Measurements from ENCODE around the gene MRAS. TPM values are rescaled to one million over a fixed set of nuclear protein-coding genes. Genes with fewer than 3 reads are reported as not detected.

The MRAS gene
- total and polyA plus RNA-seq, 5 donors from 2014 or later, result not detected

- Mint-ChIP-seq H3K4me3 (no peak overlapping the region), H3K4me1 (no peaks in the 10 kb centered on the region), H3K27ac (no peak overlapping the region), H3K27me3 (no peaks in the 10 kb centered on the region), H3K36me3 (no peaks in the 10 kb centered on the region), H3K9me3 (peaks cover 0 to 2% (median 0%) of the 10 kb centered on the region in 7 donors)
- Histone ChIP-seq H3K27me3 (ENCODE audit: control insufficient read depth, insufficient read depth, low read length) (no peaks in the 10 kb centered on the region), H3K9me3 (ENCODE audit: control insufficient read depth in 2 of 2, low read length in 2 of 2) (no peaks in the 10 kb centered on the region), H3K27ac (ENCODE audit: insufficient read depth, low read length, poor library complexity, severe bottlenecking) (no peak overlapping the region), H3K4me3 (ENCODE audit: low read depth, low read length) (no peak overlapping the region), H3K36me3 (ENCODE audit: control insufficient read depth, insufficient read depth, low read length) (no peaks in the 10 kb centered on the region), H3K4me1 (ENCODE audit: control insufficient read depth, insufficient read depth, low read length, poor library complexity, severe bottlenecking) (no peaks in the 10 kb centered on the region)
- DNase-seq (no peak), ATAC-seq (ENCODE audit: low read depth in 2 of 2) (no peak)
Observed at GRCh38 chr3:138377804-138378203, 29.4 kb downstream of the MRAS start.

GRCh38 chr3:138378331-138378730 lies 30.0 kb downstream of the MRAS start:
- Mint-ChIP-seq H3K27me3 (no peaks in the 10 kb centered on the region), H3K4me1 (no peaks in the 10 kb centered on the region), H3K9me3 (peaks cover 0 to 2% (median 0%) of the 10 kb centered on the region in 7 donors), H3K27ac (no peak overlapping the region), H3K36me3 (no peaks in the 10 kb centered on the region), H3K4me3 (no peak overlapping the region)
- Histone ChIP-seq H3K4me1 (ENCODE audit: control insufficient read depth, insufficient read depth, low read length, poor library complexity, severe bottlenecking) (no peaks in the 10 kb centered on the region), H3K9me3 (ENCODE audit: control insufficient read depth in 2 of 2, low read length in 2 of 2) (no peaks in the 10 kb centered on the region), H3K4me3 (ENCODE audit: low read depth, low read length) (no peak overlapping the region), H3K36me3 (ENCODE audit: control insufficient read depth, insufficient read depth, low read length) (no peaks in the 10 kb centered on the region), H3K27me3 (ENCODE audit: control insufficient read depth, insufficient read depth, low read length) (no peaks in the 10 kb centered on the region), H3K27ac (ENCODE audit: insufficient read depth, low read length, poor library complexity, severe bottlenecking) (no peak overlapping the region)
- ATAC-seq (ENCODE audit: low read depth in 2 of 2) (no peak), DNase-seq (no peak)

GRCh38 chr3:138378990-138379389 lies 30.6 kb downstream of the MRAS start:
- no peaks in the 10 kb centered on the region for H3K9me3 ChIP-seq (ENCODE audit: control insufficient read depth in 2 of 2, low read length in 2 of 2)

GRCh38 chr3:138381413-138381901 lies 33.1 kb downstream of the MRAS start:
- Histone ChIP-seq H3K27ac (ENCODE audit: insufficient read depth, low read length, poor library complexity, severe bottlenecking) (no peak overlapping the region), H3K4me1 (ENCODE audit: control insufficient read depth, insufficient read depth, low read length, poor library complexity, severe bottlenecking) (no peaks in the 10 kb centered on the region), H3K36me3 (ENCODE audit: control insufficient read depth, insufficient read depth, low read length) (no peaks in the 10 kb centered on the region), H3K4me3 (ENCODE audit: low read depth, low read length) (no peak overlapping the region), H3K27me3 (ENCODE audit: control insufficient read depth, insufficient read depth, low read length) (no peaks in the 10 kb centered on the region), H3K9me3 (ENCODE audit: control insufficient read depth in 2 of 2, low read length in 2 of 2) (no peaks in the 10 kb centered on the region)
- peaks cover 9% of the 10 kb centered on the region for H3K27me3 Mint-ChIP-seq
- H3K4me3 Mint-ChIP-seq, result no peak overlapping the region
- no peaks in the 10 kb centered on the region for H3K4me1 Mint-ChIP-seq
- H3K27ac Mint-ChIP-seq, result no peak overlapping the region
- DNase-seq (no peak), ATAC-seq (ENCODE audit: low read depth in 2 of 2) (no peak)
- peaks cover 0 to 1% (median 0%) of the 10 kb centered on the region in 7 donors for H3K9me3 Mint-ChIP-seq
- H3K36me3 Mint-ChIP-seq, result no peaks in the 10 kb centered on the region

More at GRCh38 chr3:138378990-138379389, 30.6 kb downstream of the MRAS start:
- no peaks in the 10 kb centered on the region for H3K36me3 ChIP-seq (ENCODE audit: control insufficient read depth, insufficient read depth, low read length)
- no peak overlapping the region for H3K4me3 ChIP-seq (ENCODE audit: low read depth, low read length)
- no peak overlapping the region for H3K27ac ChIP-seq (ENCODE audit: insufficient read depth, low read length, poor library complexity, severe bottlenecking)
- H3K27ac Mint-ChIP-seq, result no peak overlapping the region
- no peaks in the 10 kb centered on the region for H3K27me3 ChIP-seq (ENCODE audit: control insufficient read depth, insufficient read depth, low read length)
- no peak for DNase-seq
- no peak for ATAC-seq (ENCODE audit: low read depth in 2 of 2)
- H3K4me1 ChIP-seq (ENCODE audit: control insufficient read depth, insufficient read depth, low read length, poor library complexity, severe bottlenecking), result no peaks in the 10 kb centered on the region
- no peaks in the 10 kb centered on the region for H3K4me1 Mint-ChIP-seq
- peaks cover 4% of the 10 kb centered on the region for H3K27me3 Mint-ChIP-seq
- no peaks in the 10 kb centered on the region for H3K36me3 Mint-ChIP-seq
- H3K4me3 Mint-ChIP-seq, result no peak overlapping the region
- H3K9me3 Mint-ChIP-seq, result peaks cover 0 to 2% (median 0%) of the 10 kb centered on the region in 7 donors

GRCh38 chr3:138381950-138382715 lies 33.8 kb downstream of the MRAS start:
- Mint-ChIP-seq H3K4me3 (no peak overlapping the region), H3K36me3 (no peaks in the 10 kb centered on the region), H3K9me3 (peaks cover 0 to 1% (median 0%) of the 10 kb centered on the region in 7 donors), H3K27ac (no peak overlapping the region), H3K4me1 (no peaks in the 10 kb centered on the region), H3K27me3 (peaks cover 9% of the 10 kb centered on the region)
- DNase-seq, result no peak
- Histone ChIP-seq H3K4me3 (ENCODE audit: low read depth, low read length) (no peak overlapping the region), H3K4me1 (ENCODE audit: control insufficient read depth, insufficient read depth, low read length, poor library complexity, severe bottlenecking) (no peaks in the 10 kb centered on the region), H3K27me3 (ENCODE audit: control insufficient read depth, insufficient read depth, low read length) (no peaks in the 10 kb centered on the region), H3K36me3 (ENCODE audit: control insufficient read depth, insufficient read depth, low read length) (no peaks in the 10 kb centered on the region), H3K27ac (ENCODE audit: insufficient read depth, low read length, poor library complexity, severe bottlenecking) (no peak overlapping the region), H3K9me3 (ENCODE audit: control insufficient read depth in 2 of 2, low read length in 2 of 2) (no peaks in the 10 kb centered on the region)
- ATAC-seq (ENCODE audit: low read depth in 2 of 2), result no peak

GRCh38 chr3:138383715-138384465 lies 35.5 kb downstream of the MRAS start:
- H3K27ac Mint-ChIP-seq, result no peak overlapping the region
- H3K36me3 Mint-ChIP-seq, result no peaks in the 10 kb centered on the region
- no peak overlapping the region for H3K4me3 Mint-ChIP-seq
- H3K4me3 ChIP-seq (ENCODE audit: low read depth, low read length), result no peak overlapping the region
- no peak overlapping the region for H3K27ac ChIP-seq (ENCODE audit: insufficient read depth, low read length, poor library complexity, severe bottlenecking)
- no peaks in the 10 kb centered on the region for H3K9me3 ChIP-seq (ENCODE audit: control insufficient read depth in 2 of 2, low read length in 2 of 2)
- no peaks in the 10 kb centered on the region for H3K4me1 Mint-ChIP-seq
- H3K27me3 Mint-ChIP-seq, result peaks cover 9% of the 10 kb centered on the region
- DNase-seq (no peak), ATAC-seq (ENCODE audit: low read depth in 2 of 2) (no peak)
- no peaks in the 10 kb centered on the region for H3K4me1 ChIP-seq (ENCODE audit: control insufficient read depth, insufficient read depth, low read length, poor library complexity, severe bottlenecking)
- no peaks in the 10 kb centered on the region for H3K27me3 ChIP-seq (ENCODE audit: control insufficient read depth, insufficient read depth, low read length)
- no peaks in the 10 kb centered on the region for H3K36me3 ChIP-seq (ENCODE audit: control insufficient read depth, insufficient read depth, low read length)
- peaks cover 0 to 1% (median 0%) of the 10 kb centered on the region in 7 donors for H3K9me3 Mint-ChIP-seq

GRCh38 chr3:138384531-138384930 lies 36.2 kb downstream of the MRAS start:
- no peak for ATAC-seq (ENCODE audit: low read depth in 2 of 2)
- Mint-ChIP-seq H3K4me3 (no peak overlapping the region), H3K27me3 (peaks cover 10% of the 10 kb centered on the region), H3K27ac (no peak overlapping the region), H3K9me3 (peaks cover 0 to 1% (median 0%) of the 10 kb centered on the region in 7 donors), H3K4me1 (no peaks in the 10 kb centered on the region), H3K36me3 (no peaks in the 10 kb centered on the region)
- no peak overlapping the region for H3K4me3 ChIP-seq (ENCODE audit: low read depth, low read length)
- no peaks in the 10 kb centered on the region for H3K9me3 ChIP-seq (ENCODE audit: control insufficient read depth in 2 of 2, low read length in 2 of 2)
- H3K27me3 ChIP-seq (ENCODE audit: control insufficient read depth, insufficient read depth, low read length), result no peaks in the 10 kb centered on the region
- no peaks in the 10 kb centered on the region for H3K36me3 ChIP-seq (ENCODE audit: control insufficient read depth, insufficient read depth, low read length)
- H3K27ac ChIP-seq (ENCODE audit: insufficient read depth, low read length, poor library complexity, severe bottlenecking), result no peak overlapping the region
- no peak for DNase-seq
- no peaks in the 10 kb centered on the region for H3K4me1 ChIP-seq (ENCODE audit: control insufficient read depth, insufficient read depth, low read length, poor library complexity, severe bottlenecking)

Measured in CD4-positive, CD25-positive, alpha-beta regulatory T cell (primary cell).